ENCODE data around the gene DYNLT2. TPM values are rescaled to one million over a fixed set of nuclear protein-coding genes. Genes with fewer than 3 reads are reported as not detected.

The DYNLT2 gene
- total and polyA plus RNA-seq, 2 of the 13 experiments (the other 11 are each of a cell fraction or from before 2014, with no cell fraction given): 2.1 to 4.3 TPM

GRCh38 chr6:169701954-169702839, 49.2 kb downstream of the DYNLT2 start, which contains the start of the genes C6orf120 and WDR27 (continued):
- TF ChIP-seq ZNF33A (CRISPR knock-in tag; IDR thresholded peaks at IDR 0.05; ENCODE audit: borderline replicate concordance) (no peak), ZNF768 (CRISPR knock-in tag; IDR thresholded peaks at IDR 0.05) (peak; percentile 39), ZNF251 (CRISPR knock-in tag; IDR thresholded peaks at IDR 0.05) (no peak), ZFP37 (CRISPR knock-in tag; IDR thresholded peaks at IDR 0.05; ENCODE audit: borderline replicate concordance) (peak; percentile 91), ZNF282 (IDR thresholded peaks at IDR 0.05; ENCODE audit: partially characterized antibody) (no peak), FOXP4 (CRISPR knock-in tag; IDR thresholded peaks at IDR 0.05) (0 out of 2 replicates have a peak, but pooled peaks have one; percentile 32), ZNF670 (CRISPR knock-in tag; IDR thresholded peaks at IDR 0.05; ENCODE audit: borderline replicate concordance) (no peak), POLR2A (IDR thresholded peaks at IDR 0.05; ENCODE audit: insufficient read depth in 1 of 2, low read depth in 2 of 2, low read length in 2 of 2) (peak; percentile 87 to 96), HNRNPL (IDR thresholded peaks at IDR 0.05; ENCODE audit: low read depth, low read length) (peak; percentile 97), SMC3 (IDR thresholded peaks at IDR 0.05; ENCODE audit: low read length) (no peak), ZIK1 (CRISPR knock-in tag; IDR thresholded peaks at IDR 0.05; ENCODE audit: borderline replicate concordance, low read depth) (peak; percentile 80; the same call in 1 of the 2 replicates), ZBTB40 (IDR thresholded peaks at IDR 0.05) (peak; percentile 82), ZBTB40 (CRISPR knock-in tag; IDR thresholded peaks at IDR 0.05) (peak; percentile 85), KLF11 (CRISPR knock-in tag; IDR thresholded peaks at IDR 0.05) (peak; percentile 91; the same call in 1 of the 2 replicates)

Data from HepG2 (cell line).